ENCODE measurements around the gene TBC1D13.

- TF ChIP-seq CEBPB (IDR thresholded peaks at IDR 0.05): no peak
- TF ChIP-seq, protein P1, sequence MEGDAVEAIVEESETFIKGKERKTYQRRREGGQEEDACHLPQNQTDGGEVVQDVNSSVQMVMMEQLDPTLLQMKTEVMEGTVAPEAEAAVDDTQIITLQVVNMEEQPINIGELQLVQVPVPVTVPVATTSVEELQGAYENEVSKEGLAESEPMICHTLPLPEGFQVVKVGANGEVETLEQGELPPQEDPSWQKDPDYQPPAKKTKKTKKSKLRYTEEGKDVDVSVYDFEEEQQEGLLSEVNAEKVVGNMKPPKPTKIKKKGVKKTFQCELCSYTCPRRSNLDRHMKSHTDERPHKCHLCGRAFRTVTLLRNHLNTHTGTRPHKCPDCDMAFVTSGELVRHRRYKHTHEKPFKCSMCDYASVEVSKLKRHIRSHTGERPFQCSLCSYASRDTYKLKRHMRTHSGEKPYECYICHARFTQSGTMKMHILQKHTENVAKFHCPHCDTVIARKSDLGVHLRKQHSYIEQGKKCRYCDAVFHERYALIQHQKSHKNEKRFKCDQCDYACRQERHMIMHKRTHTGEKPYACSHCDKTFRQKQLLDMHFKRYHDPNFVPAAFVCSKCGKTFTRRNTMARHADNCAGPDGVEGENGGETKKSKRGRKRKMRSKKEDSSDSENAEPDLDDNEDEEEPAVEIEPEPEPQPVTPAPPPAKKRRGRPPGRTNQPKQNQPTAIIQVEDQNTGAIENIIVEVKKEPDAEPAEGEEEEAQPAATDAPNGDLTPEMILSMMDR (IDR thresholded peaks at IDR 0.05): no peak
- no peak for TF ChIP-seq RAD21 (conservative IDR thresholded peaks at IDR 0.05 in 1 of 2, IDR thresholded peaks at IDR 0.05 in 1 of 2)
- no peak for TF ChIP-seq POLR2A (IDR thresholded peaks at IDR 0.05; ENCODE audit: low read length)
- TF ChIP-seq, protein P2, sequence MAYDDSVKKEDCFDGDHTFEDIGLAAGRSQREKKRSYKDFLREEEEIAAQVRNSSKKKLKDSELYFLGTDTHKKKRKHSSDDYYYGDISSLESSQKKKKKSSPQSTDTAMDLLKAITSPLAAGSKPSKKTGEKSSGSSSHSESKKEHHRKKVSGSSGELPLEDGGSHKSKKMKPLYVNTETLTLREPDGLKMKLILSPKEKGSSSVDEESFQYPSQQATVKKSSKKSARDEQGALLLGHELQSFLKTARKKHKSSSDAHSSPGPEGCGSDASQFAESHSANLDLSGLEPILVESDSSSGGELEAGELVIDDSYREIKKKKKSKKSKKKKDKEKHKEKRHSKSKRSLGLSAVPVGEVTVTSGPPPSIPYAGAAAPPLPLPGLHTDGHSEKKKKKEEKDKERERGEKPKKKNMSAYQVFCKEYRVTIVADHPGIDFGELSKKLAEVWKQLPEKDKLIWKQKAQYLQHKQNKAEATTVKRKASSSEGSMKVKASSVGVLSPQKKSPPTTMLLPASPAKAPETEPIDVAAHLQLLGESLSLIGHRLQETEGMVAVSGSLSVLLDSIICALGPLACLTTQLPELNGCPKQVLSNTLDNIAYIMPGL (CRISPR knock-in tag; IDR thresholded peaks at IDR 0.05; ENCODE audit: borderline replicate concordance): no peak
- no peak for TF ChIP-seq ESRRA (IDR thresholded peaks at IDR 0.05; ENCODE audit: borderline replicate concordance, low read length)
- no peak for TF ChIP-seq RCOR1 (IDR thresholded peaks at IDR 0.05; ENCODE audit: low read depth, low read length)
- no peak for TF ChIP-seq TP53 (CRISPR knock-in tag; IDR thresholded peaks at IDR 0.05)
- TF ChIP-seq MAFK (IDR thresholded peaks at IDR 0.05; ENCODE audit: partially characterized antibody): no peak
- TF ChIP-seq ZSCAN20 (CRISPR knock-in tag; IDR thresholded peaks at IDR 0.05): no peak
- no peak for TF ChIP-seq EP300 (IDR thresholded peaks at IDR 0.05)
These were observed 21.5 kb downstream of the TBC1D13 start for GRCh38 chr9:128808543-128808942.

Data from A549 (cell line).